Astrocyte (in vitro differentiated cells and primary cell): ENCODE results near the gene NDUFAF8.

Experiments
- CTCF ChIP-seq: IDR thresholded peaks from 2 replicates; pipeline ENCODE4 v1.5.1; 2011; ENCODE audit warnings: low read depth, mild to moderate bottlenecking, inconsistent platforms, low read length, moderate library complexity; ENCODE audit not compliant: insufficient read depth
- EZH2 ChIP-seq: IDR thresholded peaks from 2 replicates; pipeline ENCODE4 v1.6.1; 2012; ENCODE audit warnings: mild to moderate bottlenecking, low read length, inconsistent platforms; ENCODE audit not compliant: insufficient read depth

DNA sequence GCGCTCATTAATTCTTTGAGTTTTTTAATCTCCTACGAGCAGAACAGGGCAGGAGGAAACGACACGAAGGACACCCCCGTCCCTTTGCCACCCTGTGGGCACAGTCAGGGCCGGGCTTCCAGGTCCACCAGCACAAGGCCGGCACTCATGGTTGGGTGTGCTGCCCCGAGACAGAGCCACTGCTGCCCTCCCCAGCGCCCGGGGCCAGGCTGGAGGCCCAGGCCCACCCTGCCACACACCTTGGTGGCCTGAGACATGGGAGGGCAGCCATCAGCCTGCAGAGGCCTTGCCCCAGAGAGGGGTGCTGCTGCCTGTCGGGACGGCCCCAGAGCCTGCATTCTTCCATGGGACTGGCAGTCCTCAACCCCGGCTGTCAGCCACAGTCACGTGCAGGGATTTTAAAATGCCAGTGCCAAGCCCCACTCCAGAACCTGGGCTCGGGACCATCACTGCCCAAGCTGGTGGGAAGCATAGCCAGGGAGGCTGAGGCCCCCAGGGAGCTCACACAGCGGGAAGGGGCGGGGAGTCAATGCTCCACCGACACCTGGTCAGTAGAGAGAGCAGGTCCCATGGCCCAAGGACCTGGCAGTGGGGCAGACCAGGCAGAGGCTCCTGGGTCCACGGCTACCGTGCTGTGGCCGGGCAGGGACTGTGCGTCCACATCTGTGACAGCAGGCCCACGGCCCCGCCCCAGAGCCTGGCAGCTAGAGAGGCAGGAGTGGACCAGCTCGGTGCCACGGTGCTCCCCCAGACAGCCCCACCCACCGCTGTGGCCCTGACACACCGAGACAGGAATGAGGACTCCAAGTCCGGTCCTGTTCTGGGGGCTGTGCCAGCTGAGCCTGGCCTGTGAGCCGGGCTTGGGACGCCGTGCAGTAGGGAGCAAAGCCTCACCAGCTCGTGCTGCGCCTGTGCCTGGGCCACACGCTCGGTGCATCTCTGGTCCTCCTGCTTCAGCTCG, 43.9 kb upstream of the NDUFAF8 start:
- TF ChIP-seq CTCF: no peak
- no peak for TF ChIP-seq EZH2
